G401 (cell line): Measurements from ENCODE around the gene ANKH. TPM values are rescaled to one million over a fixed set of nuclear protein-coding genes. Genes with fewer than 3 reads are reported as not detected.

ENCODE experiments used
- DNase-seq: peaks from one replicate; pipeline ENCODE4 v3.0.0-alpha.2; 2015; ENCODE audit warnings: low spot score
- in situ Hi-C: cut with HindIII; loops from 2 replicates; pipeline ENCODE4 v1.10.0; 2016; ENCODE audit warnings: low sequenced_read_pairs, mixed read lengths
- total RNA-seq: library from RNA; depleted of rRNA; stranded (reverse); fragments of >200 nt; shearing (Covaris generic); gene quantifications from 2 replicates; pipeline ENCODE4 v1.2.3, GENCODE V29; 2014; rRNA removed

The ANKH gene
- total RNA-seq, 1 experiment from 2014 or later: 0.68 TPM

- peak; percentile 40 for DNase-seq
- in situ Hi-C loops: no loop called here
Measured at GRCh38 chr5:14665101-14665822, 206.3 kb downstream of the ANKH start.

- in situ Hi-C loops: no loop called here
- peak; percentile 87 for DNase-seq
Measured at GRCh38 chr5:14664270-14665100, 207.1 kb downstream of the ANKH start, which contains the start of gene OTULIN. Gene OTULIN, plus strand, starts transcription at chr5:14664718. Its CDS starts 108 bp downstream, at chr5:14664826.

- in situ Hi-C loops: no loop called here
- DNase-seq: no peak
Measured at GRCh38 chr5:14663734-14664269, 207.8 kb downstream of the ANKH start.

- in situ Hi-C loops: no loop called here
Measured at GRCh38 chr5:14662721-14663260, 208.8 kb downstream of the ANKH start.

GRCh38 chr5:14660833-14661232 is 210.7 kb downstream of the ANKH start:
- in situ Hi-C loops: no loop called here
- DNase-seq: no peak

More at GRCh38 chr5:14662721-14663260, 208.8 kb downstream of the ANKH start:
- DNase-seq: no peak

- in situ Hi-C loops: no loop called here
- no peak for DNase-seq
Measured at GRCh38 chr5:14659821-14660607, 211.6 kb downstream of the ANKH start.

- no peak for DNase-seq
- in situ Hi-C loops: no loop called here
Measured at GRCh38 chr5:14656898-14657297, 214.7 kb downstream of the ANKH start.

- DNase-seq: no peak
- in situ Hi-C loops: no loop called here
Measured at GRCh38 chr5:14655146-14655741, 216.3 kb downstream of the ANKH start.

Other genes starting within 250 kb of the ANKH start
- gene OTULIN, start 207.1 kb downstream of the ANKH start, total RNA-seq: 23.5 and 32.8 TPM in 2 replicates